GM12878 (cell line): Measurements from ENCODE around the gene HHAT.

Experiments
- EZH2 ChIP-seq: IDR thresholded peaks from 2 replicates; pipeline ENCODE4 v1.6.1; 2012; ENCODE audit warnings: low read depth, mild to moderate bottlenecking, control low read depth, inconsistent platforms, low read length, borderline replicate concordance; ENCODE audit not compliant: control insufficient read depth
- LARP7 ChIP-seq: fragments of 450-650 bp; IDR thresholded peaks from 2 replicates; pipeline ENCODE4 v1.6.1; 2017; ENCODE audit warnings: mild to moderate bottlenecking
- MYC ChIP-seq: IDR thresholded peaks from 2 replicates; pipeline ENCODE4 v1.6.1; 2011; ENCODE audit warnings: mild to moderate bottlenecking, low read length, moderate library complexity, inconsistent platforms; ENCODE audit not compliant: insufficient read depth, insufficient replicate concordance, insufficient read length, severe bottlenecking
- PAX8 ChIP-seq: fragments of 450-650 bp; IDR thresholded peaks from 2 replicates; pipeline ENCODE4 v1.6.1; 2017; ENCODE audit warnings: mild to moderate bottlenecking, moderate library complexity
- PML ChIP-seq: IDR thresholded peaks from 2 replicates; pipeline ENCODE4 v1.6.1; 2012; ENCODE audit warnings: low read length, inconsistent platforms
- TARDBP ChIP-seq: IDR thresholded peaks from 2 replicates; pipeline ENCODE4 v1.6.1; 2016; ENCODE audit warnings: borderline replicate concordance
- USF1 ChIP-seq: IDR thresholded peaks from 2 replicates; pipeline ENCODE4 v1.6.1; 2011; ENCODE audit warnings: borderline replicate concordance, low read depth, mild to moderate bottlenecking, moderate library complexity, mixed read lengths, low read length; ENCODE audit not compliant: insufficient read depth; ENCODE audit errors: extremely low read length
- ZZZ3 ChIP-seq: IDR thresholded peaks from 2 replicates; pipeline ENCODE4 v1.6.1; 2011; ENCODE audit warnings: low read depth; ENCODE audit not compliant: control insufficient read depth, insufficient read length
- TF ChIP-seq, protein P1 (sequence below), 3 experiments: IDR thresholded peaks in 2 of 3; conservative IDR thresholded peaks in 1 of 3; 2 replicates each; pipeline ENCODE4 v1.5.1; 2011; ENCODE audit warnings: low read depth in 3 of 3, low read length in 3 of 3, mild to moderate bottlenecking in 3 of 3, control low read depth in 2 of 3, moderate library complexity in 2 of 3, inconsistent platforms in 1 of 3, mixed read lengths in 1 of 3; ENCODE audit not compliant: control insufficient read depth in 2 of 3, insufficient read depth in 1 of 3; ENCODE audit errors: extremely low read depth in 1 of 3
- TF ChIP-seq, protein P2 (sequence below): fragments of 450-650 bp; IDR thresholded peaks from 2 replicates; pipeline ENCODE4 v1.6.1; 2017; ENCODE audit warnings: mild to moderate bottlenecking, moderate library complexity

GRCh38 chr1:210641582-210641981, 312.9 kb downstream of the HHAT start:
- TF ChIP-seq PAX8 (no peak), PML (no peak), LARP7 (no peak), ZZZ3 (no peak), EZH2 (no peak), TARDBP (no peak), MYC (no peak), USF1 (no peak)
- TF ChIP-seq, protein P1, sequence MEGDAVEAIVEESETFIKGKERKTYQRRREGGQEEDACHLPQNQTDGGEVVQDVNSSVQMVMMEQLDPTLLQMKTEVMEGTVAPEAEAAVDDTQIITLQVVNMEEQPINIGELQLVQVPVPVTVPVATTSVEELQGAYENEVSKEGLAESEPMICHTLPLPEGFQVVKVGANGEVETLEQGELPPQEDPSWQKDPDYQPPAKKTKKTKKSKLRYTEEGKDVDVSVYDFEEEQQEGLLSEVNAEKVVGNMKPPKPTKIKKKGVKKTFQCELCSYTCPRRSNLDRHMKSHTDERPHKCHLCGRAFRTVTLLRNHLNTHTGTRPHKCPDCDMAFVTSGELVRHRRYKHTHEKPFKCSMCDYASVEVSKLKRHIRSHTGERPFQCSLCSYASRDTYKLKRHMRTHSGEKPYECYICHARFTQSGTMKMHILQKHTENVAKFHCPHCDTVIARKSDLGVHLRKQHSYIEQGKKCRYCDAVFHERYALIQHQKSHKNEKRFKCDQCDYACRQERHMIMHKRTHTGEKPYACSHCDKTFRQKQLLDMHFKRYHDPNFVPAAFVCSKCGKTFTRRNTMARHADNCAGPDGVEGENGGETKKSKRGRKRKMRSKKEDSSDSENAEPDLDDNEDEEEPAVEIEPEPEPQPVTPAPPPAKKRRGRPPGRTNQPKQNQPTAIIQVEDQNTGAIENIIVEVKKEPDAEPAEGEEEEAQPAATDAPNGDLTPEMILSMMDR (IDR thresholded peaks at IDR 0.05 in 2 of 3, conservative IDR thresholded peaks at IDR 0.05 in 1 of 3; ENCODE audit: control insufficient read depth in 2 of 3, extremely low read depth in 1 of 3, insufficient read depth in 1 of 3, low read depth in 3 of 3, low read length in 3 of 3): no peak
- TF ChIP-seq, protein P2, sequence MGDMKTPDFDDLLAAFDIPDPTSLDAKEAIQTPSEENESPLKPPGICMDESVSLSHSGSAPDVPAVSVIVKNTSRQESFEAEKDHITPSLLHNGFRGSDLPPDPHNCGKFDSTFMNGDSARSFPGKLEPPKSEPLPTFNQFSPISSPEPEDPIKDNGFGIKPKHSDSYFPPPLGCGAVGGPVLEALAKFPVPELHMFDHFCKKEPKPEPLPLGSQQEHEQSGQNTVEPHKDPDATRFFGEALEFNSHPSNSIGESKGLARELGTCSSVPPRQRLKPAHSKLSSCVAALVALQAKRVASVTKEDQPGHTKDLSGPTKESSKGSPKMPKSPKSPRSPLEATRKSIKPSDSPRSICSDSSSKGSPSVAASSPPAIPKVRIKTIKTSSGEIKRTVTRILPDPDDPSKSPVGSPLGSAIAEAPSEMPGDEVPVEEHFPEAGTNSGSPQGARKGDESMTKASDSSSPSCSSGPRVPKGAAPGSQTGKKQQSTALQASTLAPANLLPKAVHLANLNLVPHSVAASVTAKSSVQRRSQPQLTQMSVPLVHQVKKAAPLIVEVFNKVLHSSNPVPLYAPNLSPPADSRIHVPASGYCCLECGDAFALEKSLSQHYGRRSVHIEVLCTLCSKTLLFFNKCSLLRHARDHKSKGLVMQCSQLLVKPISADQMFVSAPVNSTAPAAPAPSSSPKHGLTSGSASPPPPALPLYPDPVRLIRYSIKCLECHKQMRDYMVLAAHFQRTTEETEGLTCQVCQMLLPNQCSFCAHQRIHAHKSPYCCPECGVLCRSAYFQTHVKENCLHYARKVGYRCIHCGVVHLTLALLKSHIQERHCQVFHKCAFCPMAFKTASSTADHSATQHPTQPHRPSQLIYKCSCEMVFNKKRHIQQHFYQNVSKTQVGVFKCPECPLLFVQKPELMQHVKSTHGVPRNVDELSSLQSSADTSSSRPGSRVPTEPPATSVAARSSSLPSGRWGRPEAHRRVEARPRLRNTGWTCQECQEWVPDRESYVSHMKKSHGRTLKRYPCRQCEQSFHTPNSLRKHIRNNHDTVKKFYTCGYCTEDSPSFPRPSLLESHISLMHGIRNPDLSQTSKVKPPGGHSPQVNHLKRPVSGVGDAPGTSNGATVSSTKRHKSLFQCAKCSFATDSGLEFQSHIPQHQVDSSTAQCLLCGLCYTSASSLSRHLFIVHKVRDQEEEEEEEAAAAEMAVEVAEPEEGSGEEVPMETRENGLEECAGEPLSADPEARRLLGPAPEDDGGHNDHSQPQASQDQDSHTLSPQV: no peak
